K562 (cell line): Measurements from ENCODE around the gene SYTL5. TPM values are rescaled to one million over a fixed set of nuclear protein-coding genes. Genes with fewer than 3 reads are reported as not detected.

Experiments
- CBX1 ChIP-seq: sonication (generic); IDR thresholded peaks from 2 replicates; pipeline ENCODE4 v1.6.1; 2016; ENCODE audit warnings: antibody characterized with exemption, low read depth, mild to moderate bottlenecking
- CREM ChIP-seq: IDR thresholded peaks from 2 replicates; pipeline ENCODE4 v1.6.1; 2014; ENCODE audit warnings: antibody characterized with exemption, low read depth
- CXXC5 ChIP-seq: fragments of 250-450 bp; sonication (Bioruptor Pico); IDR thresholded peaks from 2 replicates; pipeline ENCODE4 v1.8.0; 2022; ENCODE audit warnings: inconsistent platforms, mild to moderate bottlenecking, moderate library complexity
- GATA2 ChIP-seq: sonication (generic); formaldehyde crosslinking; IDR thresholded peaks from 2 replicates; pipeline ENCODE4 v1.4.0; 2020; ENCODE audit warnings: mild to moderate bottlenecking, missing genetic modification reagents
- GMEB1 ChIP-seq: fragments of 250-450 bp; sonication (Bioruptor Pico); IDR thresholded peaks from 2 replicates; pipeline ENCODE4 v1.4.0; 2020; ENCODE audit warnings: mild to moderate bottlenecking
- HEY1 ChIP-seq: fragments of 250-450 bp; sonication (Bioruptor Pico); IDR thresholded peaks from 2 replicates; pipeline ENCODE4 v1.5.0; 2020; ENCODE audit warnings: mild to moderate bottlenecking, moderate library complexity, borderline replicate concordance
- HLTF ChIP-seq: fragments of 450-650 bp; IDR thresholded peaks from 2 replicates; pipeline ENCODE4 v1.6.1; 2016
- IRF9 ChIP-seq: fragments of 450-650 bp; IDR thresholded peaks from 2 replicates; pipeline ENCODE4 v1.6.1; 2016; ENCODE audit warnings: missing biosample characterization, missing genetic modification characterization
- L3MBTL2 ChIP-seq: fragments of 450-650 bp; IDR thresholded peaks from 2 replicates; pipeline ENCODE4 v1.6.1; 2016; ENCODE audit warnings: mild to moderate bottlenecking, moderate library complexity
- LCOR ChIP-seq: sonication (generic); formaldehyde crosslinking; IDR thresholded peaks from 2 replicates; pipeline ENCODE4 v1.8.0; 2022; ENCODE audit warnings: mild to moderate bottlenecking, missing genetic modification reagents
- MIER1 ChIP-seq: fragments of 450-650 bp; IDR thresholded peaks from 2 replicates; pipeline ENCODE4 v1.6.1; 2016; ENCODE audit warnings: antibody characterized with exemption, mild to moderate bottlenecking, low read depth
- NELFE ChIP-seq: IDR thresholded peaks from 2 replicates; pipeline ENCODE4 v1.6.1; 2011; ENCODE audit warnings: mild to moderate bottlenecking; ENCODE audit not compliant: insufficient read depth, insufficient read length
- POLR2AphosphoS2 ChIP-seq: IDR thresholded peaks from 2 replicates; pipeline ENCODE4 v1.6.1; 2012; ENCODE audit warnings: low read length, improper control_type of control experiment
- RFX1 ChIP-seq: fragments of 450-650 bp; IDR thresholded peaks from 2 replicates; pipeline ENCODE4 v1.6.1; 2016; ENCODE audit warnings: mild to moderate bottlenecking, moderate library complexity
- SMAD3 ChIP-seq: fragments of 450-650 bp; formaldehyde crosslinking; conservative IDR thresholded peaks from 2 replicates; pipeline ENCODE4 v1.4.0; 2020; ENCODE audit warnings: mild to moderate bottlenecking
- SPI1 ChIP-seq: IDR thresholded peaks from 2 replicates; pipeline ENCODE4 v1.6.1; 2011; ENCODE audit warnings: low read depth, low read length, control low read depth, borderline replicate concordance
- TRIM24 ChIP-seq, 2 experiments: fragments of 450-650 bp; IDR thresholded peaks; 2 replicates each; pipeline ENCODE4 v1.6.1; 2016
- XRCC3 ChIP-seq: fragments of 450-650 bp; IDR thresholded peaks from 2 replicates; pipeline ENCODE4 v1.6.1; 2017; ENCODE audit warnings: mild to moderate bottlenecking, moderate library complexity
- ZNF263 ChIP-seq: sonication (generic); formaldehyde crosslinking; IDR thresholded peaks from 2 replicates; pipeline ENCODE4 v1.8.0; 2022; ENCODE audit warnings: mild to moderate bottlenecking, missing genetic modification reagents, borderline replicate concordance
- ZNF280A ChIP-seq: fragments of 450-650 bp; IDR thresholded peaks from 2 replicates; pipeline ENCODE4 v1.6.1; 2018; ENCODE audit warnings: mild to moderate bottlenecking, low read depth; ENCODE audit not compliant: partially characterized antibody
- ZNF507 ChIP-seq: conservative IDR thresholded peaks from 2 replicates; pipeline ENCODE4 v1.6.1; 2017; ENCODE audit warnings: missing genetic modification characterization, missing compliant biosample characterization
- ZNF511 ChIP-seq: sonication (generic); formaldehyde crosslinking; IDR thresholded peaks from 2 replicates; pipeline ENCODE4 v1.8.0; 2022; ENCODE audit warnings: mild to moderate bottlenecking, missing genetic modification reagents
- ZNF512 ChIP-seq: IDR thresholded peaks from 2 replicates; pipeline ENCODE4 v1.6.1; 2016; ENCODE audit warnings: missing genetic modification characterization, missing compliant biosample characterization
- ZNF668 ChIP-seq: fragments of 250-450 bp; sonication (Bioruptor Pico); IDR thresholded peaks from 2 replicates; pipeline ENCODE4 v1.8.0; 2022; ENCODE audit warnings: mild to moderate bottlenecking, inconsistent platforms
- ZNF699 ChIP-seq: fragments of 250-450 bp; sonication (Bioruptor Pico); IDR thresholded peaks from 2 replicates; pipeline ENCODE4 v1.8.0; 2021; ENCODE audit warnings: mild to moderate bottlenecking, moderate library complexity; ENCODE audit not compliant: insufficient replicate concordance
- ZNF785 ChIP-seq: fragments of 250-450 bp; sonication (Bioruptor Pico); IDR thresholded peaks from 2 replicates; pipeline ENCODE4 v1.4.0; 2020; ENCODE audit warnings: mild to moderate bottlenecking
- ZSCAN32 ChIP-seq: fragments of 450-650 bp; formaldehyde crosslinking; IDR thresholded peaks from 2 replicates; pipeline ENCODE4 v1.4.0; 2020; ENCODE audit warnings: mild to moderate bottlenecking, moderate library complexity
- polyA plus RNA-seq, 8 experiments: library from polyadenylated mRNA; depleted of rRNA in 4 of 8; stranded (reverse) in 5 of 8; unstranded in 3 of 8; fragments of >200 nt; fragmentation: Nextera tagmentation in 2 of 8; fragmentation: Illumina TruSeq in 1 of 8; extraction: Ambion mirVana in 2 of 8; extraction: Trizol in 1 of 8; gene quantifications; 2 replicates each; pipeline versions ENCODE4 v1.2.1 to v1.2.3, GENCODE V29; 2011 to 2014; ENCODE audit warnings: inconsistent platforms in 1 of 8, missing spikeins in 1 of 8
- total RNA-seq, 7 experiments: library from RNA; depleted of rRNA in 6 of 7; stranded (reverse); fragments of >200 nt in 6 of 7; fragmentation: Illumina TruSeq in 2 of 7; extraction: Trizol in 2 of 7; gene quantifications; 2 replicates each; pipeline versions ENCODE4 v1.2.1 to v1.2.3, GENCODE V29; 2011 to 2021; ENCODE audit warnings: low replicate concordance in 1 of 7

SYTL5 gene
- total and polyA plus RNA-seq, 9 of the 15 experiments (the other 6 are each of a cell fraction or from before 2014, with no cell fraction given) = 0.01 to 0.25 (median 0.09) TPM

GRCh38 chrX:38156838-38157237 is 150.5 kb downstream of the SYTL5 start (continued):
- TF ChIP-seq SMAD3 (CRISPR knock-in tag) (no peak), ZNF785 (CRISPR knock-in tag) (no peak), XRCC3 (no peak), ZNF280A (no peak), HEY1 (no peak), RFX1 (no peak), TRIM24 (IDR thresholded peaks at IDR 0.05) (peak in 1 of 2 experiments; percentile 22; a peak in 1 of 4 replicates), CREM (peak; percentile 64), HLTF (no peak), SPI1 (peak; percentile 43; the same call in 1 of the 2 replicates), L3MBTL2 (peak; percentile 47), GMEB1 (CRISPR knock-in tag) (no peak), CBX1 (no peak), POLR2AphosphoS2 (no peak), ZNF512 (no peak), ZNF699 (CRISPR knock-in tag) (no peak), CXXC5 (CRISPR knock-in tag) (no peak), NELFE (no peak), LCOR (CRISPR knock-in tag) (no peak), MIER1 (no peak), GATA2 (CRISPR knock-in tag) (no peak), ZNF507 (no peak), IRF9 (tag) (no peak), ZSCAN32 (CRISPR knock-in tag) (no peak), ZNF263 (CRISPR knock-in tag) (no peak), ZNF668 (CRISPR knock-in tag) (no peak), ZNF511 (CRISPR knock-in tag) (no peak)
